Gastrocnemius medialis (tissue), 4 donors: ENCODE data around the gene GANC. TPM values are rescaled to one million over a fixed set of nuclear protein-coding genes. Genes with fewer than 3 reads are reported as not detected.
"Not testable (repeated sequence)": the region's sequence is repeated elsewhere in the genome, so short reads cannot be mapped to it uniquely, and the experiment has no call there.

ENCODE experiments used
- ATAC-seq, 2 donors: fragments of 150-250 bp; one replicate each; pipeline ENCODE4 v1.9.1; 2016
- DNase-seq, 2 donors: peaks; one replicate each; pipeline ENCODE4 v3.0.0-alpha.2; 2019
- H3K27ac ChIP-seq, 4 donors: fragments of 200-600 bp; sonication (generic); 1 replicate in 1 of 4; 2 replicates in 3 of 4; pipeline ENCODE4 v1.5.1; 2016 to 2018; ENCODE audit warnings: mild to moderate bottlenecking in 2 of 4, moderate library complexity in 1 of 4
- H3K27me3 ChIP-seq, 3 donors: fragments of 200-600 bp; sonication (generic) in 2 of 3; 1 replicate in 1 of 3; 2 replicates in 2 of 3; pipeline versions ENCODE4 v1.5.1 to v1.6.0; 2016 to 2019; ENCODE audit warnings: mild to moderate bottlenecking in 1 of 3, moderate library complexity in 1 of 3
- H3K36me3 ChIP-seq, 2 donors: fragments of 200-600 bp; sonication (generic) in 1 of 2; one replicate each; pipeline ENCODE4 v1.5.1; 2017 to 2018
- H3K4me1 ChIP-seq, 2 donors: fragments of 200-600 bp; sonication (generic) in 1 of 2; one replicate each; pipeline ENCODE4 v1.5.1; 2016 to 2017; ENCODE audit warnings: mild to moderate bottlenecking in 2 of 2
- H3K4me3 ChIP-seq, 4 donors: fragments of 200-600 bp; sonication (generic) in 3 of 4; 1 replicate in 1 of 4; 2 replicates in 3 of 4; pipeline ENCODE4 v1.5.1; 2016 to 2019; ENCODE audit warnings: mild to moderate bottlenecking in 2 of 4
- H3K9me3 ChIP-seq, 3 donors: fragments of 200-600 bp; sonication (generic) in 2 of 3; 1 replicate in 1 of 3; 2 replicates in 2 of 3; pipeline ENCODE4 v1.5.1; 2016 to 2019
- POLR2A ChIP-seq, 2 donors: fragments of 450-650 bp; IDR thresholded peaks; one replicate each; pipeline ENCODE4 v1.6.1; 2017; ENCODE audit warnings: antibody characterized with exemption in 2 of 2, mild to moderate bottlenecking in 2 of 2, moderate library complexity in 2 of 2
- in situ Hi-C, 4 donors: fragments of 200-750 bp; cut with MboI; loops; one replicate each; pipeline versions ENCODE4 v1.15.0 to v1.8.0; 2017; ENCODE audit warnings: low sequenced_read_pairs in 4 of 4
- intact Hi-C: fragments of 100-400 bp; cut with DNase I; formaldehyde crosslinking; loops from one replicate; pipeline ENCODE4 v1.15.1; 2023; ENCODE audit warnings: low total_unique reads
- total RNA-seq, 4 donors: library from RNA; depleted of rRNA; stranded (reverse); fragments of >200 nt; gene quantifications; one replicate each; pipeline versions ENCODE4 v1.1.0 to v1.2.3, GENCODE V29; 2016
- TF ChIP-seq, protein P1 (sequence below), 5 experiments: fragments of 450-650 bp in 3 of 5; fragments of 200-600 bp in 2 of 5; sonication (generic) in 2 of 5; IDR thresholded peaks in 4 of 5; conservative IDR thresholded peaks in 1 of 5; 1 replicate in 4 of 5; 2 replicates in 1 of 5; pipeline ENCODE4 v1.5.1; 2016 to 2019; ENCODE audit warnings: antibody characterized with exemption in 5 of 5, mild to moderate bottlenecking in 3 of 5, moderate library complexity in 3 of 5

Gene GANC
- total RNA-seq, 4 donors from 2014 or later = 5.9 to 26.3 (median 11.9) TPM

DNA sequence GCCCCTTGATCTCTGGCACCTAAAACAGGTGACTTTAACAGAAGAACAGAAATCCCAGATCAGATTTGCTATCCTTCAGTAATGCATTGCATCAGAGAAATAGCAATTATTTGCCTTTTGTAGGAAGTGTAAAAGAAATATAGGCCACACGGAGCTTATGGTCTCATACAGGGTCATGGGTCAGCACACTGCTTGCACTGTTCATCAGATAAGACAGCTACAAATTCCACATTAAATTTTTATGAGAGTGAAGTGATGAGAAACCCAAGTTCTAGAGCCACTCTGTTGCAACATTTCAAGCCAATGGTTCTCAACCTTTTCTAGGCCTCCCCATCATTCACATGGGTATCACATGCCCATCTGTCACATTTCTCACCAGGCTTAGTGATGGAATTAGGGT lies 33.7 kb downstream of the GANC start:
- Histone ChIP-seq H3K4me1 (no peaks in the 10 kb centered on the region), H3K36me3 (peaks cover 5 to 52% of the 10 kb centered on the region in 2 donors), H3K4me3 (no peak overlapping the region), H3K27ac (no peak overlapping the region), H3K9me3 (no peaks in the 10 kb centered on the region), H3K27me3 (no peaks in the 10 kb centered on the region)
- ATAC-seq (no peak), DNase-seq (no peak)
- intact Hi-C loops (no loop called here), in situ Hi-C loops (no loop called here)
- TF ChIP-seq, protein P1, sequence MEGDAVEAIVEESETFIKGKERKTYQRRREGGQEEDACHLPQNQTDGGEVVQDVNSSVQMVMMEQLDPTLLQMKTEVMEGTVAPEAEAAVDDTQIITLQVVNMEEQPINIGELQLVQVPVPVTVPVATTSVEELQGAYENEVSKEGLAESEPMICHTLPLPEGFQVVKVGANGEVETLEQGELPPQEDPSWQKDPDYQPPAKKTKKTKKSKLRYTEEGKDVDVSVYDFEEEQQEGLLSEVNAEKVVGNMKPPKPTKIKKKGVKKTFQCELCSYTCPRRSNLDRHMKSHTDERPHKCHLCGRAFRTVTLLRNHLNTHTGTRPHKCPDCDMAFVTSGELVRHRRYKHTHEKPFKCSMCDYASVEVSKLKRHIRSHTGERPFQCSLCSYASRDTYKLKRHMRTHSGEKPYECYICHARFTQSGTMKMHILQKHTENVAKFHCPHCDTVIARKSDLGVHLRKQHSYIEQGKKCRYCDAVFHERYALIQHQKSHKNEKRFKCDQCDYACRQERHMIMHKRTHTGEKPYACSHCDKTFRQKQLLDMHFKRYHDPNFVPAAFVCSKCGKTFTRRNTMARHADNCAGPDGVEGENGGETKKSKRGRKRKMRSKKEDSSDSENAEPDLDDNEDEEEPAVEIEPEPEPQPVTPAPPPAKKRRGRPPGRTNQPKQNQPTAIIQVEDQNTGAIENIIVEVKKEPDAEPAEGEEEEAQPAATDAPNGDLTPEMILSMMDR (IDR thresholded peaks at IDR 0.05 in 4 of 5, conservative IDR thresholded peaks at IDR 0.05 in 1 of 5) = no peak
- no peak for TF ChIP-seq POLR2A (IDR thresholded peaks at IDR 0.05)

DNA sequence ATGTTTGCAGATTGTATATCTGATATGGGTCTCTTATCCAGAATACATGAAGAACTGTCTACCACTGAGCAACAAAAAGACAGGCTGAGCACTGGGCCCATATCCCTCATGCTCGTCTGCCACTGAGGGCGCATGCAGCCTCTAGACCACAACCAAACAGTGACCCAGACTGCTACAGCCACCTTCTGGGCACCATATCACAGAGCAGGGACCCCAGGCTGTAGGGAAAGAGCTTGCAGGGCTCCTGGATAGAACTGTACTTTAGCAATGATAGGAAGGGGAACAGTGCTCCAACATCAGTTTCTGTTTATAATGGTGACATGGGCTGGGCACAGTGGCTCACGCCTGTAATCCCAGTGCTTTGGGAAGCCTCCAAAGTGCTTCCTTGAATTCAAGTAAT lies 40.5 kb downstream of the GANC start:
- H3K4me3 ChIP-seq = no peak overlapping the region
- intact Hi-C loops (loop anchor here (10.0 kb wide), 2 partner anchors 119 to 431 kb away; no protein-coding TSS in a partner anchor), in situ Hi-C loops (no loop called here)
- TF ChIP-seq, protein P1 (IDR thresholded peaks at IDR 0.05 in 4 of 5, conservative IDR thresholded peaks at IDR 0.05 in 1 of 5) = no peak
- H3K4me1 ChIP-seq = peaks cover 0 to 23% of the 10 kb centered on the region in 2 donors
- H3K9me3 ChIP-seq = no peaks in the 10 kb centered on the region
- ATAC-seq (peak in 1 of 2 donors; percentile 14), DNase-seq (no peak)
- H3K27ac ChIP-seq = peak overlapping the region in 2 of 4 donors; percentile 3 to 24
- peaks cover 5 to 29% of the 10 kb centered on the region in 2 donors for H3K36me3 ChIP-seq
- no peaks in the 10 kb centered on the region for H3K27me3 ChIP-seq

DNA sequence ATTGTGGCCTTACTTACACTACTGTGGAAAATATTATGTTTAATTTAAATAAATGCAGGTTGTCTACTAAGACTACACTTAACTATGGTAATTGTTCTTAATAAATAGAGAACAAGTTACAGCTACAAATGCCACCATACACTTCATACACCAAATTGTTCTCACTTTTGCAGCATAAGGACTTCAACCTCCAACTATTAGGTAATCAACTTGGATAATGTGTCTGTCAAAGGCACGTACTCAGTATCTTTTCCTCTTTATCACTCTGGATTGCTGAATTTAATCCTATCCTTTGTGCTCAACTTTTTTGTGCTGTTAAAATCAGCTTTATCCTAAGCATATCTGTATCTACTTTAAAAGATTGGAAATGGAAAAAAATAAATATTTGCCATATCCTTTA lies 41.8 kb downstream of the GANC start:
- intact Hi-C loops = loop anchor here (10.0 kb wide), 2 partner anchors 120 to 430 kb away; no protein-coding TSS in a partner anchor
- in situ Hi-C loops = no loop called here
- peaks cover 5 to 16% of the 10 kb centered on the region in 2 donors for H3K36me3 ChIP-seq
- H3K4me3 ChIP-seq = no peak overlapping the region
- H3K4me1 ChIP-seq = peaks cover 0 to 23% of the 10 kb centered on the region in 2 donors
- ATAC-seq (peak in 1 of 2 donors; percentile 47), DNase-seq (no peak)
- H3K9me3 ChIP-seq = no peaks in the 10 kb centered on the region
- TF ChIP-seq POLR2A (IDR thresholded peaks at IDR 0.05) = no peak
- TF ChIP-seq, protein P1 (IDR thresholded peaks at IDR 0.05 in 4 of 5, conservative IDR thresholded peaks at IDR 0.05 in 1 of 5) = no peak
- H3K27me3 ChIP-seq = no peaks in the 10 kb centered on the region
- H3K27ac ChIP-seq = peak overlapping the region in 3 of 4 donors; percentile 13 to 21 (median 19)

DNA sequence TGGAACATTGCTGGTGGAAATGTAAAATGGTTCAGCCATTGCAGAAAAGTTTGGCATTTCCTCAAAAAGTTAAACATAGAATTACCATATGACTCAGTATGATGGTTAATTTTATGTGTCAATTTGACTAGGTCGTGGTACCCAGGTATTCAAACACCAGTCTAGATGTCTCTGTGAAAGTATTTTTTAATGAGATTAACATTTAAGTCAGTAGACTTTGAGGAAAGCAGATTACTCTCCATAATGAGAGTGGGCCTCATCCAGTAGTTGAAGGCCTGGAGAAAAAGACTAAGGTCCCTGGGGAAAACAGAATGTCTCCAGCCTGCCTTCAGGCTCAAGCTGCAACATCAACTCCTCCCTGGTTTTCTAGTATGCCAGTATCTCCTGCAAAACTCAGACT lies 42.5 kb downstream of the GANC start:
- Histone ChIP-seq H3K27ac (peak overlapping the region in 1 of 4 donors; percentile 19), H3K4me1 (peaks cover 0 to 23% of the 10 kb centered on the region in 2 donors), H3K36me3 (peaks cover 0 to 9% of the 10 kb centered on the region in 2 donors), H3K9me3 (no peaks in the 10 kb centered on the region), H3K4me3 (no peak overlapping the region), H3K27me3 (no peaks in the 10 kb centered on the region)
- no peak for ATAC-seq
- in situ Hi-C loops (no loop called here), intact Hi-C loops (loop anchor here (10.0 kb wide), 2 partner anchors 121 to 429 kb away; no protein-coding TSS in a partner anchor)
- TF ChIP-seq, protein P1 (IDR thresholded peaks at IDR 0.05 in 4 of 5, conservative IDR thresholded peaks at IDR 0.05 in 1 of 5) = no peak
- TF ChIP-seq POLR2A (IDR thresholded peaks at IDR 0.05) = no peak
- DNase-seq = no peak

GRCh38 chr15:42316282-42316805 lies 43.3 kb downstream of the GANC start:
- not testable (repeated sequence) for H3K36me3 ChIP-seq

More at GRCh38 chr15:42316282-42316805, 43.3 kb downstream of the GANC start:
- in situ Hi-C loops, DNase-seq, H3K27me3 ChIP-seq, ATAC-seq, H3K9me3 ChIP-seq, H3K27ac ChIP-seq, H3K4me3 ChIP-seq: not testable (repeated sequence)
- intact Hi-C loops = loop anchor here (10.0 kb wide), 2 partner anchors 122 to 428 kb away; no protein-coding TSS in a partner anchor
- peaks cover 0 to 23% of the 10 kb centered on the region in 2 donors for H3K4me1 ChIP-seq
